Prostate gland (tissue), 2 donors: ENCODE data around the gene TMEM131. TPM values are rescaled to one million over a fixed set of nuclear protein-coding genes. Genes with fewer than 3 reads are reported as not detected.

ENCODE experiments used
- DNase-seq: peaks from one replicate; pipeline ENCODE4 v3.0.0-alpha.2; 2019; ENCODE audit warnings: low spot score
- H3K27ac ChIP-seq, 2 donors: fragments of 200-600 bp; sonication (generic); 2 replicates each; pipeline ENCODE4 v1.5.1; 2017 to 2019
- H3K27me3 ChIP-seq: fragments of 200-600 bp; sonication (generic); replicated peaks from 2 replicates; pipeline ENCODE4 v1.5.1; 2019; ENCODE audit not compliant: insufficient read depth
- H3K36me3 ChIP-seq, 2 donors: fragments of 200-600 bp; sonication (generic); 1 replicate in 1 of 2; 2 replicates in 1 of 2; pipeline versions ENCODE4 v1.5.1 to v1.8.1; 2017 to 2019
- H3K4me1 ChIP-seq: fragments of 200-600 bp; sonication (generic); replicated peaks from 2 replicates; pipeline ENCODE4 v1.5.1; 2019
- H3K4me3 ChIP-seq, 2 donors: fragments of 200-600 bp; sonication (generic); 2 replicates each; pipeline ENCODE4 v1.5.1; 2017 to 2019
- H3K9me3 ChIP-seq: fragments of 200-600 bp; sonication (generic); 2 replicates; pipeline ENCODE4 v1.5.1; 2017
- POLR2A ChIP-seq: fragments of 450-650 bp; IDR thresholded peaks from one replicate; pipeline ENCODE4 v1.6.1; 2016; ENCODE audit warnings: antibody characterized with exemption, mild to moderate bottlenecking
- POLR2AphosphoS5 ChIP-seq: sonication (generic); formaldehyde crosslinking; IDR thresholded peaks from one replicate; pipeline ENCODE4 v1.6.1; 2017; ENCODE audit warnings: antibody characterized with exemption
- WGBS: methylation state at CpG from one replicate; pipeline ENCODE4 v1.1.5; 2018; 5-methylcytosine and 5-hydroxymethylcytosine counted together
- intact Hi-C: fragments of 100-400 bp; cut with DNase I; formaldehyde crosslinking; loops from one replicate; pipeline ENCODE4 v1.14.2; 2022
- total RNA-seq, 2 donors: library from RNA; depleted of rRNA; stranded (reverse); fragments of >200 nt; gene quantifications; one replicate each; pipeline ENCODE4 v1.1.0, GENCODE V29; 2016
- TF ChIP-seq, protein P1 (sequence below), 4 experiments: fragments of 200-600 bp in 2 of 4; fragments of 450-650 bp in 2 of 4; sonication (generic) in 2 of 4; IDR thresholded peaks; 1 replicate in 3 of 4; 2 replicates in 1 of 4; pipeline ENCODE4 v1.5.1; 2016 to 2019; ENCODE audit warnings: antibody characterized with exemption in 4 of 4, mild to moderate bottlenecking in 2 of 4, moderate library complexity in 2 of 4

TMEM131 gene
- total RNA-seq, 2 donors from 2014 or later: 40.6 to 42.0 TPM

DNA sequence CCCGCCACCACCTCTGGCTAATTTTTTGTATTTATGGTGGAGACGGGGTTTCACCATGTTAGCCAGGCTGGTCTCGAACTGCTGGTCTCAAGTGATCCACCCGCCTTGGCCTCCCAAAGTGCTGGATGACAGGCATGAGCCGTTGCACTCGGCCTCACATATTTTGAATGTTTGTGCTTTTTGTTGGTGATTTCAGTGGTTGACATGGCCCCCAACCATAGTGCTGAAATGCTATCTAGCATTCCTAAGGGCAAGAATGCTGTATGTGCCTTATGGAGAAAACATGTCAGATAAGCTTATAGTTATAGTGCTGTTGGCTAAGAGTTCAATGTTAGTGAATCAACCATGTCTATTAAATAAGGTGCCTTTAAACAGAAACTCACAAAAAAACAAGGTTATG lies 273.5 kb downstream of the TMEM131 start:
- 91% methylated on average over 6 of the region's 6 CpGs for WGBS
- no peak for TF ChIP-seq POLR2AphosphoS5
- TF ChIP-seq POLR2A: no peak
- TF ChIP-seq, protein P1, sequence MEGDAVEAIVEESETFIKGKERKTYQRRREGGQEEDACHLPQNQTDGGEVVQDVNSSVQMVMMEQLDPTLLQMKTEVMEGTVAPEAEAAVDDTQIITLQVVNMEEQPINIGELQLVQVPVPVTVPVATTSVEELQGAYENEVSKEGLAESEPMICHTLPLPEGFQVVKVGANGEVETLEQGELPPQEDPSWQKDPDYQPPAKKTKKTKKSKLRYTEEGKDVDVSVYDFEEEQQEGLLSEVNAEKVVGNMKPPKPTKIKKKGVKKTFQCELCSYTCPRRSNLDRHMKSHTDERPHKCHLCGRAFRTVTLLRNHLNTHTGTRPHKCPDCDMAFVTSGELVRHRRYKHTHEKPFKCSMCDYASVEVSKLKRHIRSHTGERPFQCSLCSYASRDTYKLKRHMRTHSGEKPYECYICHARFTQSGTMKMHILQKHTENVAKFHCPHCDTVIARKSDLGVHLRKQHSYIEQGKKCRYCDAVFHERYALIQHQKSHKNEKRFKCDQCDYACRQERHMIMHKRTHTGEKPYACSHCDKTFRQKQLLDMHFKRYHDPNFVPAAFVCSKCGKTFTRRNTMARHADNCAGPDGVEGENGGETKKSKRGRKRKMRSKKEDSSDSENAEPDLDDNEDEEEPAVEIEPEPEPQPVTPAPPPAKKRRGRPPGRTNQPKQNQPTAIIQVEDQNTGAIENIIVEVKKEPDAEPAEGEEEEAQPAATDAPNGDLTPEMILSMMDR (IDR thresholded peaks at IDR 0.05): no peak
- DNase-seq: no peak
- Histone ChIP-seq H3K4me3 (no peak overlapping the region), H3K27ac (no peak overlapping the region), H3K27me3 (no peaks in the 10 kb centered on the region), H3K4me1 (no peaks in the 10 kb centered on the region), H3K9me3 (no peaks in the 10 kb centered on the region), H3K36me3 (no peaks in the 10 kb centered on the region)
- intact Hi-C loops: no loop called here

DNA sequence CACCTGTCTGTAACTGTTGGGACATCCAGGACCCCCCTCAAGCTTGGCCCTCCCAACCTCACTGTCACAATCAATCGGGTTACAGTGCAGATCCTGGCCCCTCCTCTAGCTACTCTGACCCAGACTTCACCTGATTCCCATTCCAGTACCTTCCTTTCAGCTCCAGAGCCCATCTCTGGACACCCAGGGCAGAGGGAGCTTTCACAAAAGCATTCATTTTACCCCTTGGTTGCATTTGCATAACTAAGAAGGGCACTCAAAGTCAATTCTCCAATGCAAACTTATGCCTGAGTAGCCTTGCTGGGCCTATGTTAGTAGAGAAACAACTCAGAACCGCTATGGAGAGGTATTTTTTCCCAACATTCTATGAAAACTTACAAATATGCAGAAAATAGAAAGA lies 275.0 kb downstream of the TMEM131 start:
- Histone ChIP-seq H3K9me3 (no peaks in the 10 kb centered on the region), H3K4me1 (no peaks in the 10 kb centered on the region), H3K4me3 (no peak overlapping the region), H3K27me3 (no peaks in the 10 kb centered on the region), H3K36me3 (no peaks in the 10 kb centered on the region), H3K27ac (no peak overlapping the region)
- WGBS: 72% methylated on average over 2 of the region's 2 CpGs
- intact Hi-C loops: no loop called here
- TF ChIP-seq, protein P1 (IDR thresholded peaks at IDR 0.05): no peak
- TF ChIP-seq POLR2A (no peak), POLR2AphosphoS5 (no peak)
- no peak for DNase-seq

DNA sequence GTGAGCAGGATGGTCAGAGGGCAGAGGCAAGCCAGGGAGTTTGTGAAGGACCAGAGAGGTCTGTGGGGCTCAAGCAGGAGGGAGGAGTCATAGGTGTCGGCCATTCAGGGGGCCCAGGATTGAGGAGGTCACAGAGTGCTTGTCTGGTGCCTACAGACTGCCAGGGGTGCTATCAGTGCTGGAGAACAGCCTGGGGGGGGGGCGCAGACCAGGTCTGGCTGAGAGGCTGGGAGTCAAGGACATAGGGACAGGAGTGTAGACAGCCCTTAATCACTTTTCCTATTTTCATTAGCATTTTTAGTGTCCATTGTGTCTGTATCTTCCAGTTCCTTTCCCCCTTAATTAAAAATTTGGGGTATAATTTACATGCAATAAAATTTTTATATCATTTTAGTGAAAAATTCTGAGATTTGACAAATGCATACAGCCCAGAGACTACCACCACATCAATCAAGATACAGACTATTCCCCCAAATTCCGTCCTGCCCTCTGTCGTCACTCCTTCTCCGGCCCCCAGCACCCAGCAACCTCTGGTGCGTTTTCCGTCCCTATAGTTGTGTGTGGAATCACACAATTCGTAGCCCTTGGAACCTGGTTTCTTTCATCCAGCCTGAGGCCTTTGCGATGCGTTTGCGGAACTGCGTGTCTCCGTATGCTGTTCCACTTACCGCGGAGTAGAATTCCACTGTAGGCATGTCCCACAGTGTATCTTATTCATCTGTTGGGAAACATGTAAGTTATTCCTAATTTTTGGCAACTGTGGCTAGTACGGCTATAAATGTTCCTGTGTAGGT lies 276.2 kb downstream of the TMEM131 start:
- H3K4me1 ChIP-seq: no peaks in the 10 kb centered on the region
- no peak for DNase-seq
- H3K9me3 ChIP-seq: no peaks in the 10 kb centered on the region
- TF ChIP-seq, protein P1 (IDR thresholded peaks at IDR 0.05): no peak
- no peak for TF ChIP-seq POLR2A
- TF ChIP-seq POLR2AphosphoS5: no peak
- no peaks in the 10 kb centered on the region for H3K27me3 ChIP-seq
- WGBS: 94% methylated on average over 16 of the region's 16 CpGs
- no peak overlapping the region for H3K27ac ChIP-seq
- H3K4me3 ChIP-seq: no peak overlapping the region
- intact Hi-C loops: no loop called here
- no peaks in the 10 kb centered on the region for H3K36me3 ChIP-seq

DNA sequence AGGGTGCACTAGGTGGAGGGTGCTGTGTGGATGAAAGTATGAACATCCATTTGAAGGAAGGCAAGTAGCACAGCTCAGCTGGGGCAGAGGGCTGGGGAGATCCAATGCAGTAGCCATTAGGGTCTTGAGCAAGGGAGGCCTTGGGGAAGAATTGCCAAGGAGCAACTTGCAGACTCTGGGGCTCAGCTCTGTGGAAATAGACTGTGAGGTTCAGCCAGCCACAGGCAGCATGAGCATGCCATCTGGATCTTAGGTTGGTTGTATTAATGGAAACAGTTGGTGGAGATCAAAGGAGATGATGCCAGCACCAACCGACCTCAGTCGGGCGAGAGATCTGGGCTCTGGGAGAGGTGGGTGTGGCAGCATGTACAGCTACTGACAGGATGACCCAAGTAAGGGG lies 276.8 kb downstream of the TMEM131 start:
- no peaks in the 10 kb centered on the region for H3K9me3 ChIP-seq
- no peaks in the 10 kb centered on the region for H3K36me3 ChIP-seq
- TF ChIP-seq POLR2A (no peak), POLR2AphosphoS5 (no peak)
- TF ChIP-seq, protein P1 (IDR thresholded peaks at IDR 0.05): no peak
- H3K27me3 ChIP-seq: no peaks in the 10 kb centered on the region
- no peak overlapping the region for H3K27ac ChIP-seq
- intact Hi-C loops: no loop called here
- no peak overlapping the region for H3K4me3 ChIP-seq
- H3K4me1 ChIP-seq: no peaks in the 10 kb centered on the region
- WGBS: 60% methylated on average over 3 of the region's 3 CpGs
- DNase-seq: no peak
